Measurements from ENCODE around the gene ZNF76. TPM values are rescaled to one million over a fixed set of nuclear protein-coding genes. Genes with fewer than 3 reads are reported as not detected.
"Not testable (repeated sequence)": the region's sequence is repeated elsewhere in the genome, so short reads cannot be mapped to it uniquely, and the experiment has no call there.

Gene ZNF76
- total and polyA plus RNA-seq, 2 of the 8 experiments (the other 6 are each of a cell fraction or from before 2014, with no cell fraction given), result 17.9 to 23.9 TPM

DNA sequence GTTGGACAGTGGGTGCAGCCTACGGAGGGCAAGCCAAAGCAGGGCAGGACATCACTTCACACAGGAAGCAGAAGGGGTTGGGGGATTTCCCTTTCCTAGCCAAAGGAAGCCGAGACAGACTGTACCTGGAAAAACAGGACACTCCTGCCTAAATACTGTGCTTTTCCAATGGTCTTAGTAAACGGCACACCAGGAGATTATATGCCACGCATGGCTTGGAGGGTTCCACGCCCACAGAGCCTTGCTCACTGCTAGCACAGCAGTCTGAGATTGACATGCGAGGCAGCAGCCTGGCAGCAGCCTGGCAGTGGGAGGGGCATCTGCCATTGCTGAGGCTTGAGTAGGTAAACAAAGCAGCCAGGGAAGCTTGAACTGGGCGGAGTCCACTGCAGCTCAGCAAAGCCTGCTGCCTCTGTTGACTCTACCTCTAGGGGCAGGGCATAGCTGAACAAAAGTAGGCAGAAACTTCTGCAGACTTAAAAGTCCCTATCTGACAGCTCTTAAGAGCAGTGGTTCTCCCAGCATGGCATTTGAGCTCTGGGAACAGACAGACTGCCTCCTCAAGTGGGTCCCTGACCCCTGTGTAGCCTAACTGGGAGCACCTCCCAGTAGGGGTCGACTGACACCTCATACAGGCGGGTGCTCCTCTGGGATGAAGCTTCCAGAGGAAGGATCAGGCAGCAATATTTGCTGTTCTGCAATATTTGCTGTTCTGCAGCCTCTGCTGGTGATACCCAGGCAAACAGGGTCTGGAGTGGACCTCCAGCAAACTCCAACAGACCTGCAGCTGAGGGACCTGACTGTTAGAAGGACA lies 72.7 kb downstream of the ZNF76 start:
- not testable (repeated sequence) for H3K27me3 ChIP-seq (replicated peaks in 1 of 4; ENCODE audit: control insufficient read depth in 3 of 4, extremely low read depth in 1 of 4, insufficient read depth in 3 of 4, low read length in 3 of 4); H2AK5ac ChIP-seq (ENCODE audit: low read depth, low read length); H3K4me3 ChIP-seq (ENCODE audit: extremely low read depth in 1 of 4, insufficient read depth in 2 of 4, low read depth in 3 of 4, low read length in 4 of 4); H4K91ac ChIP-seq (replicated peaks; ENCODE audit: insufficient read length, low read length); H3K36me3 ChIP-seq (ENCODE audit: control insufficient read depth in 2 of 4, insufficient read depth in 4 of 4, low read length in 3 of 4); H3K18ac ChIP-seq (ENCODE audit: extremely low read depth, low read length); H3K14ac ChIP-seq (ENCODE audit: insufficient read length); H3K4me2 ChIP-seq (ENCODE audit: insufficient read depth in 1 of 2, low read depth in 2 of 2, low read length in 2 of 2); H3K9ac ChIP-seq (replicated peaks in 1 of 4; ENCODE audit: extremely low read depth in 1 of 4, low read depth in 3 of 4, low read length in 3 of 4); H4K20me1 ChIP-seq (replicated peaks in 1 of 2; ENCODE audit: control insufficient read depth in 1 of 2, insufficient read depth in 2 of 2, low read length in 2 of 2); H4K5ac ChIP-seq (ENCODE audit: insufficient read length, low read depth, low read length); H4K8ac ChIP-seq (ENCODE audit: extremely low read depth, insufficient read depth, low read length); H2BK15ac ChIP-seq (ENCODE audit: low read length); H2BK5ac ChIP-seq (ENCODE audit: low read depth, low read length); H2BK20ac ChIP-seq (ENCODE audit: low read length); H3K79me2 ChIP-seq (ENCODE audit: control insufficient read depth in 1 of 2, insufficient read depth in 2 of 2, low read length in 2 of 2); H3K23me2 ChIP-seq (ENCODE audit: low read depth, low read length); H3K4ac ChIP-seq (replicated peaks; ENCODE audit: insufficient read length, low read depth, low read length); H3K56ac ChIP-seq (replicated peaks; ENCODE audit: insufficient read length, low read depth, low read length); H2BK12ac ChIP-seq (ENCODE audit: low read depth, low read length); H3K4me1 ChIP-seq (replicated peaks in 1 of 4; ENCODE audit: control insufficient read depth in 3 of 4, insufficient read depth in 4 of 4, low read length in 3 of 4); FAIRE-seq; H2AFZ ChIP-seq (ENCODE audit: low read length); DNase-seq (ENCODE audit: low read depth in 1 of 2, low spot score in 2 of 2); H3K9me3 ChIP-seq (ENCODE audit: insufficient read depth in 2 of 2, low read depth in 1 of 2, low read length in 1 of 2); H3K79me1 ChIP-seq (ENCODE audit: low read depth, low read length); H2BK120ac ChIP-seq (replicated peaks; ENCODE audit: low read depth, low read length); H3K27ac ChIP-seq (ENCODE audit: low read depth, low read length); H3K23ac ChIP-seq (ENCODE audit: insufficient read length)
- ChIA-PET CTCF (ENCODE audit: partially characterized antibody) (interaction anchor here (0.6 to 21.2 kb wide), 12 partner anchors 9 to 122 kb away, joined by 3 to 358 read pairs (median 4); partner anchors contain the start of genes DEF6 and PPARD), POLR2A (ENCODE audit: partially characterized antibody) (interaction anchor here (0.9 to 1.1 kb wide), 2 partner anchors 31 to 119 kb away, joined by 3 to 4 read pairs; partner anchors contain the start of gene FANCE)
- TF ChIP-seq RAD21 (IDR thresholded peaks at IDR 0.05 in 1 of 2, conservative IDR thresholded peaks at IDR 0.05 in 1 of 2; ENCODE audit: low read depth in 2 of 2, low read length in 2 of 2) (peak; percentile 16 to 19; a peak in 2 of 4 replicates), CTCF (IDR thresholded peaks at IDR 0.05; ENCODE audit: control extremely low read depth in 1 of 3, insufficient read depth in 1 of 3, low read depth in 1 of 3, low read length in 3 of 3) (peak in 2 of 3 experiments; percentile 2 to 33; a peak in 2 of 4 replicates)
- WGBS, 2 experiments (ENCODE audit: extremely low coverage in 1 of 2, insufficient coverage in 1 of 2, insufficient read length in 1 of 2, insufficient replicate concordance in 2 of 2, low coverage in 1 of 2, low lambda C conversion rate in 2 of 2, missing lambda C conversion rate in 1 of 2), result 83% methylated on average over 9 of the region's 9 CpGs; no CpG with 5 or more reads in 1 of the 2 experiments
